ENCODE data around the gene ANAPC2. TPM values are rescaled to one million over a fixed set of nuclear protein-coding genes. Genes with fewer than 3 reads are reported as not detected.

Gene ANAPC2
- total RNA-seq, 1 donor from 2014 or later: 72.9 TPM

DNA sequence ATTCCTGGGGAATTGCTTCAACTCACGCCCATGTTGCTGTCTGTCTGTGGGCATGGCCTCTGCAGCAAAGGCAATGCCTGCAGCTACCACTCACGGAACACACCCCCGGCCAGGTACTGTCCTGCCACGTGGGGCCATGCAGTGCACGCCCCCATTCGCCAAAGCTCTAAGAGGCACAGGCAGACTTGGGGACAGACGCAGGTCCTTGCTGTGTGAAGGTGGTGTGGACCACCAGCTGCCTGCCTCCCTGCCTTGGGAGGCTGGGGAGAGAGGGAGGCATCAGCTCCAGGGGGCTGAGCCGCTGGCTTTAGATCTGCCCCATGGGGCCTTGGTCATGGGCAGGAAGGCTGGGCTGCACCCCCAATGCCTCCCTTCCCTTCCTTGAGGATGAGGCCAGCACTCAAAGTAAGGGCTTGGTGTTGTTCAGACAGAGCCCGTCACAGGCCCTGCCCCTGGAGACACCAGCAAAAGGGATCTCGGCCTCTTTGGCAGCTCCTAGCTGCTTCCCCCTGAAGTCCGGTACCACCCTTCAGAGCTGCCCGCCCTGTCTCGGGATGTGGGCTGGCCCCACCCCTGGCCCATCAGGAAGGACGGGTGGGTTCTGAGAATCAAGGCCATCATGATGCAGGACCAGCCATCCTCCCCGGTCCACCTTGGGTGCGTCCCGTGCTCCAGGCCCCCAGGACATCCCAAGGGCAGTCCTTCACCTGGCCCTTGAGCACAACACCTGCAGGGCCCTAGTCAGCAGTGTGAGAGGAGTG, 47.1 kb downstream of the ANAPC2 start:
- Mint-ChIP-seq H3K36me3 (ENCODE audit: unreplicated experiment) (no peaks in the 10 kb centered on the region), H3K4me3 (ENCODE audit: unreplicated experiment) (no peak overlapping the region), H3K4me1 (ENCODE audit: low read depth, unreplicated experiment) (peaks cover 7% of the 10 kb centered on the region), H3K27ac (ENCODE audit: unreplicated experiment) (no peak overlapping the region), H3K27me3 (ENCODE audit: unreplicated experiment) (peaks cover 30% of the 10 kb centered on the region), H3K9me3 (ENCODE audit: unreplicated experiment) (peaks cover 9% of the 10 kb centered on the region)
- no peak for DNase-seq
- TF ChIP-seq, protein P1, sequence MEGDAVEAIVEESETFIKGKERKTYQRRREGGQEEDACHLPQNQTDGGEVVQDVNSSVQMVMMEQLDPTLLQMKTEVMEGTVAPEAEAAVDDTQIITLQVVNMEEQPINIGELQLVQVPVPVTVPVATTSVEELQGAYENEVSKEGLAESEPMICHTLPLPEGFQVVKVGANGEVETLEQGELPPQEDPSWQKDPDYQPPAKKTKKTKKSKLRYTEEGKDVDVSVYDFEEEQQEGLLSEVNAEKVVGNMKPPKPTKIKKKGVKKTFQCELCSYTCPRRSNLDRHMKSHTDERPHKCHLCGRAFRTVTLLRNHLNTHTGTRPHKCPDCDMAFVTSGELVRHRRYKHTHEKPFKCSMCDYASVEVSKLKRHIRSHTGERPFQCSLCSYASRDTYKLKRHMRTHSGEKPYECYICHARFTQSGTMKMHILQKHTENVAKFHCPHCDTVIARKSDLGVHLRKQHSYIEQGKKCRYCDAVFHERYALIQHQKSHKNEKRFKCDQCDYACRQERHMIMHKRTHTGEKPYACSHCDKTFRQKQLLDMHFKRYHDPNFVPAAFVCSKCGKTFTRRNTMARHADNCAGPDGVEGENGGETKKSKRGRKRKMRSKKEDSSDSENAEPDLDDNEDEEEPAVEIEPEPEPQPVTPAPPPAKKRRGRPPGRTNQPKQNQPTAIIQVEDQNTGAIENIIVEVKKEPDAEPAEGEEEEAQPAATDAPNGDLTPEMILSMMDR (IDR thresholded peaks at IDR 0.05; ENCODE audit: partially characterized antibody, unreplicated experiment): no peak

DNA sequence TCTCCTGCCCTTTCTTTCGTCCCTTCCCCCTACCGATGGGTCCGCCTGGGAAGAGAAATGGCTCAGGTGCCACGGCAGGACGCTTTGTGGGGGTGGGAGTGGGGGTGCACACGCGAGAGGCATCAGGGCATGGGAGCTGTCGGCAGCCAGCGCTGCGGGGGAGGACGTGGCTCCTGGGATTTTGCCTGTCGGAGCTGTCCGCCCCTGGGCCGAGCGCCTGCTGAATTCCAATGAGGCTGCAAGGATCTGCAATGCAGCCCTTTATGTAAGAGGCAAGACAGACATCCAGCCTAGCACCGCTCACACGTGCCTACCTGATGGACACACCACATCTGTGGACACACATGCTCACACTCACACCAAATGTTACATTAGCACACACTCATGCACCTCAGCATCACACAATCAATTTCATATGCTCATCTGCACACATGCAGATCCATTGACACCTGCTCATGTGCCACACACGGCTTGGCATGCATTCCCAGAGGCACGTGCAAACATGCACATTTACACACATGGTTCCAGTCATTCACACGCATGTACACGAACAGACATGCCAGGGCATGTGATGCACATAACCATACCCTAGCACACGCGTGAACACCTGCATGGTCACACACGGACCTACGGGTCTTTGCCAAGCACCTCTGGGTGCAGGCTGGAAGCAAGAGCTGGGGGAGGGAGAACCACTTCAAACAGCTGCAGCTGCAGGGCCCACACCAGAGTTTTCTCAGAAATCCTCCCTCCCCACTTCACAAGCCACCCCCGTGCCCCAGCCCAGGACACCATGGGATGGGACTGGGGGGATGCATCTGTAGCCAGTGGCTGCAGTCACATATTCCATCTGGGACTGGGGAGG, 48.0 kb downstream of the ANAPC2 start:
- H3K4me1 Mint-ChIP-seq (ENCODE audit: low read depth, unreplicated experiment): peaks cover 7% of the 10 kb centered on the region
- H3K27me3 Mint-ChIP-seq (ENCODE audit: unreplicated experiment): peaks cover 34% of the 10 kb centered on the region
- H3K27ac Mint-ChIP-seq (ENCODE audit: unreplicated experiment): peak overlapping the region; percentile 77
- H3K4me3 Mint-ChIP-seq (ENCODE audit: unreplicated experiment): peak overlapping the region; percentile 77
- TF ChIP-seq, protein P1 (IDR thresholded peaks at IDR 0.05; ENCODE audit: partially characterized antibody, unreplicated experiment): no peak
- H3K9me3 Mint-ChIP-seq (ENCODE audit: unreplicated experiment): peaks cover 9% of the 10 kb centered on the region
- no peaks in the 10 kb centered on the region for H3K36me3 Mint-ChIP-seq (ENCODE audit: unreplicated experiment)
- no peak for DNase-seq

DNA sequence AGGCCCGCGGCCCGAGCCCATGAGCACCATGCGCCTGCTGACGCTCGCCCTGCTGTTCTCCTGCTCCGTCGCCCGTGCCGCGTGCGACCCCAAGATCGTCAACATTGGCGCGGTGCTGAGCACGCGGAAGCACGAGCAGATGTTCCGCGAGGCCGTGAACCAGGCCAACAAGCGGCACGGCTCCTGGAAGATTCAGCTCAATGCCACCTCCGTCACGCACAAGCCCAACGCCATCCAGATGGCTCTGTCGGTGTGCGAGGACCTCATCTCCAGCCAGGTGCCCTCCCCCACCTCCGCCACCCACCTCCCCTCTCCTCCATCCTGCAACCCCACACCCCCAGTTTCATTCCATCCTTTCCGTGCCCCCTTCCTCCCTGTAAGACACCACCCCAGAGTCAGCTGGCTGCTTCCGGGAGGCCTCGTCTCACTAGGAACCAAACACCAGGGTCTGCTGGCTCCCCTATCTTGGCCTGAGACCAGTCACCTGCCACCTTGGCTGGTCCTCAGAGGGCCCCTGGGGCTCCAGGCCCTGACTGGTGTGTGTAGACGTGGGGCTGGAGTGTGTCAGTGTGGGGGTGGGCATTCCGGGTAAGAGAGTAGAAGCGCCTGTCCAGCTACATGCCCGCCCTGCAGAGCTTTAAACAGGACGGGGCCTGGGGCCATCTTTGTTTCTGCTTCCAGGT, 48.8 kb downstream of the ANAPC2 start:
- Mint-ChIP-seq H3K9me3 (ENCODE audit: unreplicated experiment) (peaks cover 9% of the 10 kb centered on the region), H3K27ac (ENCODE audit: unreplicated experiment) (no peak overlapping the region), H3K4me3 (ENCODE audit: unreplicated experiment) (peak overlapping the region; percentile 87), H3K27me3 (ENCODE audit: unreplicated experiment) (peaks cover 34% of the 10 kb centered on the region), H3K36me3 (ENCODE audit: unreplicated experiment) (no peaks in the 10 kb centered on the region), H3K4me1 (ENCODE audit: low read depth, unreplicated experiment) (peaks cover 7% of the 10 kb centered on the region)
- no peak for DNase-seq
- TF ChIP-seq, protein P1 (IDR thresholded peaks at IDR 0.05; ENCODE audit: partially characterized antibody, unreplicated experiment): no peak

DNA sequence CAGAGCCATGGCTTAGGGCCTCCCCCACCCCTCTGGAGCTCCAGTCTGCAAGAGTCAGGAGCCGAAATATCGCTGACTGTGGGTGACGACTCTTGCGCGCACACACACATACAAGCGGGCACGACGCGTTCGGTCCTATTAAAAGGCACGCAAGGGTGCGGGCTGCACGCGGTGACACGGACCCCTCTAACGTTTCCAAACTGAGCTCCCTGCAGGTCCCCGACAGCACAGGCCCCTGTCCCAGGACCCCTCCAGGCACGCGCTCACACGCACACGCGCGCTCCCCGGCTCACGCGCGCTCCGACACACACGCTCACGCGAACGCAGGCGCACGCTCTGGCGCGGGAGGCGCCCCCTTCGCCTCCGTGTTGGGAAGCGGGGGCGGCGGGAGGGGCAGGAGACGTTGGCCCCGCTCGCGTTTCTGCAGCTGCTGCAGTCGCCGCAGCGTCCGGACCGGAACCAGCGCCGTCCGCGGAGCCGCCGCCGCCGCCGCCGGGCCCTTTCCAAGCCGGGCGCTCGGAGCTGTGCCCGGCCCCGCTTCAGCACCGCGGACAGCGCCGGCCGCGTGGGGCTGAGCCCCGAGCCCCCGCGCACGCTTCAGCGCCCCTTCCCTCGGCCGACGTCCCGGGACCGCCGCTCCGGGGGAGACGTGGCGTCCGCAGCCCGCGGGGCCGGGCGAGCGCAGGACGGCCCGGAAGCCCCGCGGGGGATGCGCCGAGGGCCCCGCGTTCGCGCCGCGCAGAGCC, 49.5 kb downstream of the ANAPC2 start, which contains the start of gene GRIN1:
Gene GRIN1, plus strand, starts transcription at position 433 of the 746 bp plus-strand sequence. CDS start 333 bp downstream, outside the sequence.
- no peak for DNase-seq
- peaks cover 7% of the 10 kb centered on the region for H3K4me1 Mint-ChIP-seq (ENCODE audit: low read depth, unreplicated experiment)
- peaks cover 9% of the 10 kb centered on the region for H3K9me3 Mint-ChIP-seq (ENCODE audit: unreplicated experiment)
- TF ChIP-seq, protein P1 (IDR thresholded peaks at IDR 0.05; ENCODE audit: partially characterized antibody, unreplicated experiment): no peak
- no peaks in the 10 kb centered on the region for H3K36me3 Mint-ChIP-seq (ENCODE audit: unreplicated experiment)
- peak within 1 kb of the TSS; percentile 87 for H3K4me3 Mint-ChIP-seq (ENCODE audit: unreplicated experiment)
- H3K27me3 Mint-ChIP-seq (ENCODE audit: unreplicated experiment): peaks cover 34% of the 10 kb centered on the region
- H3K27ac Mint-ChIP-seq (ENCODE audit: unreplicated experiment): peak within 1 kb of the TSS; percentile 22
